HUES48 (cell line): Measurements from ENCODE around the gene PRR9.

ENCODE experiments used
- H3K27ac ChIP-seq: one replicate; pipeline ENCODE4 v1.7.0; 2013; ENCODE audit warnings: low read depth, low read length, inconsistent platforms
- H3K27me3 ChIP-seq: 2 replicates; pipeline ENCODE4 v1.6.1; 2013; ENCODE audit warnings: mild to moderate bottlenecking, low read length; ENCODE audit not compliant: control insufficient read depth, insufficient read depth
- H3K36me3 ChIP-seq: 2 replicates; pipeline ENCODE4 v1.6.1; 2013; ENCODE audit warnings: low read length; ENCODE audit not compliant: control insufficient read depth, insufficient read depth
- H3K4me1 ChIP-seq: 2 replicates; pipeline ENCODE4 v1.6.1; 2013; ENCODE audit warnings: mild to moderate bottlenecking, low read length; ENCODE audit not compliant: control insufficient read depth, insufficient read depth
- H3K4me3 ChIP-seq: 2 replicates; pipeline ENCODE4 v1.5.1; 2013; ENCODE audit warnings: mild to moderate bottlenecking, low read depth, low read length
- H3K9ac ChIP-seq: 2 replicates; pipeline ENCODE4 v1.6.1; 2013; ENCODE audit warnings: mild to moderate bottlenecking, low read depth, low read length, moderate library complexity
- H3K9me3 ChIP-seq: 2 replicates; pipeline ENCODE4 v1.6.1; 2013; ENCODE audit warnings: low read length; ENCODE audit not compliant: control insufficient read depth, insufficient read depth

PRR9 gene

DNA sequence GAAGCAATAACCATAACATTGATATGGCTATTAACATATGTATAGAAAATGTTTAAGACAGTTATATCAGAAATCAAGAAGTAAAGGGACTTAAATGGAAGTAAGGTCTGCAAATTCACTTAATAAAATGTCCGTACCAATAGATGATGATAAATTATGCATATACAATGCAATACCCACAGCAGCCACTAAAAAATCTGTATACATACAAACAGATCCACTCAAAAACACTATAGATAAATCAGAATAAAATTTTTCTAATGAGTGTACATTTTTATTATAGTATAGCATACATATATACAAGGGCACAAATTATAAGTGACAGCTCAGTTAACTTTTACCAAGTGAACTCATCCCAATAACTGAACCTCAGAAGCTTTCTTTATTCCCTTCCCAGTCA, 48.1 kb downstream of the PRR9 start:
- Histone ChIP-seq H3K27ac (no peak overlapping the region), H3K9ac (no peak overlapping the region), H3K9me3 (no peaks in the 10 kb centered on the region), H3K4me1 (peaks cover 7% of the 10 kb centered on the region), H3K27me3 (peaks cover 51% of the 10 kb centered on the region), H3K36me3 (no peaks in the 10 kb centered on the region), H3K4me3 (no peak overlapping the region)
